ENCODE data around the gene ST7. TPM values are rescaled to one million over a fixed set of nuclear protein-coding genes. Genes with fewer than 3 reads are reported as not detected.

The ST7 gene
- total RNA-seq, 1 donor from 2014 or later = 48.6 TPM

- ATAC-seq (peak; percentile 57), DNase-seq (no peak)
- H3K9me3 ChIP-seq = no peaks in the 10 kb centered on the region
- H3K27ac ChIP-seq = no peak overlapping the region
- no peaks in the 10 kb centered on the region for H3K27me3 ChIP-seq
- peaks cover 30% of the 10 kb centered on the region for H3K4me1 ChIP-seq
- intact Hi-C loops (cut with DNase I) = no loop called here
- H3K4me3 ChIP-seq = no peak overlapping the region
- TF ChIP-seq CTCF (IDR thresholded peaks at IDR 0.05) = no peak
- no peaks in the 10 kb centered on the region for H3K36me3 ChIP-seq
Observed at GRCh38 chr7:117068511-117069145, 115.3 kb downstream of the ST7 start.

- Histone ChIP-seq H3K4me3 (no peak overlapping the region), H3K27ac (no peak overlapping the region), H3K4me1 (peaks cover 33% of the 10 kb centered on the region), H3K36me3 (no peaks in the 10 kb centered on the region), H3K27me3 (no peaks in the 10 kb centered on the region), H3K9me3 (no peaks in the 10 kb centered on the region)
- intact Hi-C loops (cut with DNase I) = no loop called here
- DNase-seq = no peak
- no peak for ATAC-seq
- TF ChIP-seq CTCF (IDR thresholded peaks at IDR 0.05) = no peak
Observed at GRCh38 chr7:117069379-117069778, 116.1 kb downstream of the ST7 start.

- Histone ChIP-seq H3K9me3 (no peaks in the 10 kb centered on the region), H3K27me3 (no peaks in the 10 kb centered on the region), H3K4me1 (peaks cover 25% of the 10 kb centered on the region), H3K4me3 (no peak overlapping the region), H3K36me3 (no peaks in the 10 kb centered on the region), H3K27ac (no peak overlapping the region)
- intact Hi-C loops (cut with DNase I) = no loop called here
- no peak for TF ChIP-seq CTCF (IDR thresholded peaks at IDR 0.05)
- DNase-seq (no peak), ATAC-seq (no peak)
Observed at GRCh38 chr7:117071551-117071950, 118.2 kb downstream of the ST7 start.

GRCh38 chr7:117072620-117073118 lies 119.4 kb downstream of the ST7 start:
- no peaks in the 10 kb centered on the region for H3K9me3 ChIP-seq
- H3K4me1 ChIP-seq = peaks cover 25% of the 10 kb centered on the region
- H3K4me3 ChIP-seq = no peak overlapping the region
- H3K36me3 ChIP-seq = no peaks in the 10 kb centered on the region
- intact Hi-C loops (cut with DNase I) = no loop called here
- peak; percentile 76 for ATAC-seq
- no peaks in the 10 kb centered on the region for H3K27me3 ChIP-seq
- TF ChIP-seq CTCF (IDR thresholded peaks at IDR 0.05) = no peak
- H3K27ac ChIP-seq = peak overlapping the region; percentile 53
- DNase-seq = peak; percentile 74

- ATAC-seq (no peak), DNase-seq (no peak)
- Histone ChIP-seq H3K4me1 (peaks cover 20% of the 10 kb centered on the region), H3K9me3 (no peaks in the 10 kb centered on the region), H3K36me3 (no peaks in the 10 kb centered on the region), H3K4me3 (no peak overlapping the region), H3K27me3 (no peaks in the 10 kb centered on the region), H3K27ac (no peak overlapping the region)
- intact Hi-C loops (cut with DNase I) = no loop called here
- no peak for TF ChIP-seq CTCF (IDR thresholded peaks at IDR 0.05)
Observed at GRCh38 chr7:117074378-117074777, 121.1 kb downstream of the ST7 start.
